Measurements from ENCODE around the gene POPDC2. TPM values are rescaled to one million over a fixed set of nuclear protein-coding genes. Genes with fewer than 3 reads are reported as not detected.
"Not testable (repeated sequence)": the region's sequence is repeated elsewhere in the genome, so short reads cannot be mapped to it uniquely, and the experiment has no call there.

Gene POPDC2
- total RNA-seq, 1 donor from 2014 or later: 605 TPM

GRCh38 chr3:119597548-119598288 is 62.7 kb downstream of the POPDC2 start, which contains the start of gene PLA1A:
Gene PLA1A, plus strand, starts transcription at chr3:119597885. Its CDS starts 29 bp downstream, at chr3:119597914.
- ATAC-seq: no peak
- intact Hi-C loops (cut with DNase I): loop anchor here (5.0 kb wide), 1 partner anchor 80 kb away; the partner anchor contains the start of gene COX17
- no peak for DNase-seq (ENCODE audit: missing footprints)

GRCh38 chr3:119596398-119596797 is 64.0 kb downstream of the POPDC2 start:
- ATAC-seq: no peak
- intact Hi-C loops (cut with DNase I): loop anchor here (5.0 kb wide), 1 partner anchor 81 kb away; the partner anchor contains the start of gene COX17
- DNase-seq (ENCODE audit: missing footprints): no peak

GRCh38 chr3:119595639-119596334 is 64.6 kb downstream of the POPDC2 start:
- intact Hi-C loops (cut with DNase I): loop anchor here (5.0 kb wide), 1 partner anchor 82 kb away; the partner anchor contains the start of gene COX17
- ATAC-seq (peak; percentile 63), DNase-seq (ENCODE audit: missing footprints) (no peak)

- not testable (repeated sequence) for ATAC-seq; DNase-seq (ENCODE audit: missing footprints)
- intact Hi-C loops (cut with DNase I): loop anchor here (5.0 kb wide), 1 partner anchor 82 kb away; the partner anchor contains the start of gene COX17
Observed at GRCh38 chr3:119594929-119595328, 65.5 kb downstream of the POPDC2 start.

DNA sequence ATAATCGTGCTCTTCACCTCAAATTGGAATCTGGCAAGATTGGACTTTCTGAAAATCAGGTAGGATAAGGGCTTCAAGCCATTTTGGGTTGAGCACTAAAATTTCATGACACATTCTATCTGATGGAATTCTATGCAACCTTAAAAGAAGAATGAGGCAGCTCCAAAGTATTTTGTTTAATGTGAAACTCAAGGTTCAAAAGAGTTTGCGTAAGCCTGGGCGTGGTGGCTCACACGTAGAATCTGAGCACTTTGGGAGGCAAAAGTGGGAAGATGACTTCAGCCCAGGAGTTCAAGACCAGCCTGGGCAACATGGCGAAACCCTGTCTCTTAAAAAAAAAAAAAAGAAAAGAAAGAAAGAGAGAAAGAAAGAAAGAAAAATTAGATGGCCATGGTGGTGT is 66.3 kb downstream of the POPDC2 start:
- ATAC-seq (no peak), DNase-seq (ENCODE audit: missing footprints) (no peak)
- intact Hi-C loops (cut with DNase I): no loop called here

- DNase-seq (ENCODE audit: missing footprints) (no peak), ATAC-seq (no peak)
- intact Hi-C loops (cut with DNase I): no loop called here
Observed at GRCh38 chr3:119592861-119593260, 67.5 kb downstream of the POPDC2 start.

Other genes starting within 250 kb of the POPDC2 start
- gene TMEM39A, start 197.0 kb downstream of the POPDC2 start, total RNA-seq: 17.0 TPM
- 5.1 TPM for gene POGLUT1, start 191.6 kb downstream of the POPDC2 start, total RNA-seq
- 340 TPM for gene TIMMDC1, start 162.0 kb downstream of the POPDC2 start, total RNA-seq
- not detected for gene CD80, start 101.0 kb downstream of the POPDC2 start, total RNA-seq
- gene ADPRH, start 81.1 kb downstream of the POPDC2 start, total RNA-seq: 10.1 TPM
- 2.0 TPM for gene PLA1A, start 62.7 kb downstream of the POPDC2 start, total RNA-seq
- 167 TPM for gene COX17, start 16.8 kb upstream of the POPDC2 start, total RNA-seq
- gene CFAP91, start 42.4 kb upstream of the POPDC2 start, total RNA-seq: 0.70 TPM
- not detected for gene NR1I2, start 121.5 kb upstream of the POPDC2 start, total RNA-seq

Data from Right ventricle myocardium inferior (tissue), 1 donor.